Hepatic stellate cell (primary cell): ENCODE results near the gene SGPL1.
"Not testable (repeated sequence)": the region's sequence is repeated elsewhere in the genome, so short reads cannot be mapped to it uniquely, and the experiment has no call there.

Experiments
- DNase-seq: peaks from one replicate; pipeline ENCODE4 v3.0.0; 2011; ENCODE audit warnings: low spot score

SGPL1 gene

DNA sequence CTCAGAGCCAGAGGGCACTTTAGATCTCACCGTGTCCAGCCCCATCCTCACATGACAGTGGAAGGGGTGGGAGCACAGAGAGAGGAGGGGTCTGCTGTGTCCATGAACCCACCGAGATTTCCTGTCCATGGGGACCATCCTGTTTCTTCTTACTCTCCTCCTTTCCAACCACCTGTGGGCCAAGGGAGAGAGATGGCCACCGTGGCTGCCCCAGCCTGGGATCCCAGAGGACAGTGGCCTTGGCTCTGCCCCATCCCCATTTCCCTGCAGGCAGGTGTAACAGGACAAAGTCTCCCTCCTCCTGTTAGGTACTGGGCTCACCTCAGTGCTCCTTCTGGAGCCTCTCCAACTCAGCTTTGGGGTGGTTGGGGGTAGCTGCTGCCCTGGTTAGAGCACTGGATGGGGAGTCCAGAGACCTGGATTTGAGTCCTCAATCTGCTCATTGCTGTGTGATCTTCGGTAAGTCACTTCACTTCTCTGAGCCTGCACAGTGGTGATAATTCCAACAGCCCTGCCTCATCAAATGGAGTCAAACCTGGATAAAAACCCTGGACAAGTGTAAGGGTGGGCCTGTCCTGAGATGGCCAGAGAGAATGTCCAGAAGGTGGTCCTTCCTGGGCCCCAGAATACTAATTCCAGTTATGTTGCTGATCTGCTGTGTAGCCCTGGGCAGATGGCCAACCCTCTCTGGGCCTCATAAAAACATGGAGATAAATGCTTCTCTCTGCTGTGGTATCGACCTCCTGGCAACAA, 90.5 kb downstream of the SGPL1 start:
- DNase-seq = no peak

- no peak for DNase-seq
Observed at GRCh38 chr10:70906953-70907636, 91.3 kb downstream of the SGPL1 start.

GRCh38 chr10:70907637-70908405, 92.1 kb downstream of the SGPL1 start:
- DNase-seq = no peak

- DNase-seq = no peak
Observed at GRCh38 chr10:70908406-70909296, 92.9 kb downstream of the SGPL1 start.

DNA sequence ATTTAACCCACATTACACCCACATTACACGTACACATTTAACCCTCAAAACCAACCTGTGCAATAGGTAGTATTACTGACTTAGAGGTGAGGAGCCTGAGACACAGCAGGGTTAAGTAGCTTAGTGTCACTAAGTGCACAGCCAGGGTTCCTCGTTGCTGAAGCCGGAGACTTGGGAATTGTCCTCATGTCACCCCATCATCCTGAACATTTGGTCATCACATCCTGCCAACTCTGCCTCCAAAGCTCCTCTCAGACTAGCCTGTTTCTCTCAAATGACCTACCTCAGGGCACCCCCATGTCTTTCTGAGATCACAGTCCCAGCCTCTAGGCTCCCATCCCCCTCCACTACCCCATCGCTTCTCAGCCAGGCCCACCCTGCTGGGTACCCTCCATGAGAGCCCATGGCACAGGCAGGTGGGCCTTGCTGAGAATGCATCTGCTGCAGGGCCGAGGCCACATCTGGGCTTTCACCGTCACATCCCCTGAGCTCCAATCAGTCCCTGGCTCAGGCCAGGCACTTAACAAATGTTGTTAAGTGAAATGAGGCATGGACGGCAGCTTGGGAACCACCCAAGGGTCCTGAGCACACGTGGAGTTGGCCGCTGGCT, 93.7 kb downstream of the SGPL1 start:
- no peak for DNase-seq

DNA sequence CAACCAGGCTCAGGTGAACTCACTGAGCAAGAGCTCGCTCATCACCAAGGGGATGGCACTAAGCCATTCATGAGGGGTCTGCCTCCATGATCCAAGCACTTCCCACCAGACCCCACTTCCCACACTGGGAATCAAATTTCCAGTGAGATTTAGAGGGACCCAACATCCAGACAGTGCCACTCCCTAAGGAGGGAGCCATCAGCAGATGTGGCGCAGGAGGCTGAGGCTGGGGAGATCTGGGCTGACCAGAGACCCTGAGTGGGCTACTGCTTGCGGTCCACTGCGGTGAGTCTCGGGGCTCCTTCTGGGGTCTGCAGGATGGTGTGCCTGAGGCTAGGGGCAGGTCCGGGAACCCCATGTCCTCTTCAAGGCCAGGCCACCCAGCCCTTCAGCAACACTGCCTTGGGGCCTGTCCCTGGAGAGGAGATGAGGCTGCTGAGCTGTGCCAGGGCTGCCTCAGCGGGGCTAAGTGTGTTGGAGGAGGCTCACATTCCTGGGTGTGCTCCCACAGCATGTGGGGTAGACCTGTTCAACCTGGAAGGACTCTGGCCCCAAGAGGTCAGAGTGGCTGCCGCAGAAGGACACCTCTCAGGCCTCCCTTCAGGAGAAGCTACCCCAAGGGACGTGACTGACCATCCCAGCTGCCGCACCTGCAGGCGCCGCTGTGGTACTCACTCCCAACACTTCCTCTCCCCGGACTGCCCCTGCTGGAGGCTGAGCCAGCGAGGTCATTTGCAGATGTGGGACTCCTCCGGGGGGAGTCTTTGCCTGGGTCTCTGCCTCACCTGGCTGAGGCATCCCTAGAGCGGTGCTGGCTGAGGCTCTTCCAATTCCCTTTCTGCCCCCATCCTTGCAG, 95.0 kb downstream of the SGPL1 start:
- DNase-seq = no peak

DNA sequence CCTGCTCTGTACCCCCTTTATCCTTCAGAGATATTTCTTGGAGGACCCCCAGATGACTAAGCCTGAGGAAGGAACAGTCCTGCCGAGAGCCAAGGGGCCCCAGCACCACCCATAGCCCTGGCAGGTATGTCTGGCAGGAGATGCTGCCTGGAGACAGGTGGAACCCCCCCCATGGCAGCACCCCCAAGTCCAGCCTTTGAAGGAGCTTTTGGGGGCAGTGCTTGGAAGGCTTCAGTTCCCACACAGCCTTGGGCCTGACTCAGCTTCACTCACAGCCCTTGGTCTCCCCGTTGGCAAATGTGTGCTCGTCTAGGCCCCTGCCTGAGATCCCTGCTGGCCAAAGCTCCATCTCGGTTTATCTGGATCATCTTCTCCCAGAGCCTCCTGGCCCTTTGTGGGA, 95.6 kb downstream of the SGPL1 start:
- DNase-seq = no peak

GRCh38 chr10:70912556-70912955, 96.8 kb downstream of the SGPL1 start:
- DNase-seq = no peak

- DNase-seq = no peak
Observed at GRCh38 chr10:70913191-70913892, 97.6 kb downstream of the SGPL1 start.

GRCh38 chr10:70913893-70914240, 98.1 kb downstream of the SGPL1 start:
- no peak for DNase-seq

DNA sequence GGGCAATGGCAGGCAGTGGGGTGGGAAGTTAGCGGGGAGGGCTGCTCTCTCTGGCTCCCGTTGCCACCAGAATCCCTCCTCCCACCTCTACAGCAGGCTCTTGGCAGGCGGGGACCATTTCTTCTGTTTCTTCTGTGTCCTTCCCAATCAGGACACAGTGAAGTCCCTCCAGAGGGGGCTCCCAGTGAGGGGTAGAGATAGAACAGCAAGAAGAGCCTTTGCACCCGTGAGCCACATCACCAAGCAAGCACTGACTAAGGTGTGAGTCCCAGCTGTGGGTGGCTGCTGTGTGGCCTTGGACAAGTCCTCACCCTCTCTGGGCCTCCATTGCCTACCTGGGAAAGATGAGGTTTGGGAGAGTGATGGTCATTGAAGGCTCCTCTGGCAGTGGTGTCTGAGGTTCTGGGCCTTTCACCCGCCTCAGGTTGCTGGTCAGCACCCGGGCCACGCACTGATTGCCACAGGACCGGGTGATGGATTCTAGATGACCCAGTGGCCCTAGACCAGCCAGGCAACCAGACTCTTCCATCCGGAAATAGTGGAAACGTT, 98.6 kb downstream of the SGPL1 start:
- DNase-seq = no peak

DNA sequence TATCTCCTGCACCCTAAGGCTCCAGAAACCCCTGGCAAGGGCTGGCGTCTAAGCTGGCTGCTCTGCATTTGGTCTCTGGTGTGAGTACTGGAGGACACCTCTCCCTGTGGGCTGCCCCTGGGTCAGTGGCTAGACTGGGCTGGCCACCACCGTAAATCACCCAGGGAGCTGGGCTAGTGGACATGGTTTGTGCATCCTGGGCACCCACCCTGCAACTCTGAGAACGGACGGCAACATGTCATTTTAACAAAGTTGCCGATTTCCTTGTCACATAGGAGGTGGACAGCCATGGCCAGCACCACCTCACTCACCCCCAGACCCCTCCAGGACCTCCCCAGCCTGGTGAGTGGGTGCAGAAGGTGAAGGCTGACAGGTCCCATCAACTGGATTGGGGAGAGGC, 99.5 kb downstream of the SGPL1 start:
- no peak for DNase-seq

DNA sequence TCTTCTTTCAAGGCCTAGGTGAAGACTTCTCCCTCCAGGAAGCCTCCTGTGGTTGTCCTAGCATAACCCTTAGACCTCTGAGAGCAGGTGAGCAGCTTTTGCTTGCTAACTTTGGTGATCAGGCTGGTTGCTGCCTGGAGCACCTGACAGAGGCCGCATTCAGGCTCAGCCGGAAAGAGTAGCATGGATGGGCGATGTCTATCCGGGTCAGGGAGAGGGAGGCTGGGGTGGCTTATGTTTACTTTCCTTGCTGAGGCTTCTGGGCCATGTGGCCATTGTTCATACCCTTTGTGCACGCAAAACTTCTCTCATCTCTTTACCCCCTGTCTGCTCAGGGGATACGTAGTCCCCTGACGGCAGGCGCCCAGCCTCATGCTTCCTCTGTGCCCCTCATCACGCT, 100.1 kb downstream of the SGPL1 start:
- no peak for DNase-seq

DNA sequence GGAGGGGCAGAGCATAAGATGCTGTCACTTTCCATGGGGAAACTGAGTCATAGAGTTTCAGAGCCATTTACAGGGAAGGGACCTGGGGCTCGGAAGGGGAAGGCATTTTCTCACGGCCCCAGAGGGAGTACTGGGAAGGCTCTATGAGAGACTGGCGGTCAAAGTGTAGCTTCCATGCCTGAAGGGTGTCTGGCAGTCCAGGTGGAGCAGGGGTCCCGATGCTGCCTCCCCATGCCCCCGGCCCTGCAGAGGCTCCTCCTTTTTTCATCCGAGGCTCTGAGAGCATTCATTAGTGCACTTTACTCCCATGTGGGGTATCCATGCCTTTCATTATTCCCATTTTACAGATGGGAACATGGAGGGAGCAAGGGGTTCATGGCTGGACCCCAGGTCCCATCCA, 100.5 kb downstream of the SGPL1 start:
- DNase-seq = no peak

- DNase-seq = no peak
Observed at GRCh38 chr10:70917226-70917625, 101.5 kb downstream of the SGPL1 start.

DNA sequence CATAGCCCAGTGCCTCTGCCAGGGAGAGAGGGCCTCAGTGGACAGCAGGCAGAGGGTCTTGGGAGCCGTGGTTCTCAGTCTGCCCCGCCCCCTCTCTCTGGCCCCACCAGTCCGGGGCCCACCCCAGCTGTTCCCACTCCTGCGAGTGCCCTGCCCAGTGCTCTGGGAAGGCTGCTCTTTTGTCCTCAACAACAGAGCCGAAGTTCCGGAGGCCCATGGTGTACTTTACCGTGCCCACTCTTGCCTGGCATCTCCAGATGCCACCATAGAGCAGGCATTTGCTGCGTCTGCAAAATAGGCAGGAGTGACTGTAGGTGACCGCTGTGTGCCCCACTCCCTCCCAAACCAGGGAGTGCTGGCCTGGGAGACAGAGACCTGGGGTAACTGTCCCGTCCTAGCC, 101.9 kb downstream of the SGPL1 start:
- no peak for DNase-seq

- DNase-seq = no peak
Observed at GRCh38 chr10:70918851-70919530, 103.2 kb downstream of the SGPL1 start.

GRCh38 chr10:70919906-70920305, 104.2 kb downstream of the SGPL1 start:
- not testable (repeated sequence) for DNase-seq

GRCh38 chr10:70920519-70920918, 104.8 kb downstream of the SGPL1 start:
- no peak for DNase-seq
